ES-I3 (cell line): ENCODE measurements around the gene SCRN1.

Experiments
- H3K36me3 ChIP-seq: 2 replicates; pipeline ENCODE4 v1.6.1; 2013; ENCODE audit warnings: mild to moderate bottlenecking, low read length, control low read depth, moderate library complexity; ENCODE audit not compliant: insufficient read depth
- H3K4me1 ChIP-seq: 2 replicates; pipeline ENCODE4 v1.6.1; 2013; ENCODE audit warnings: mild to moderate bottlenecking, control low read depth, low read length; ENCODE audit not compliant: insufficient read depth
- H3K9ac ChIP-seq: 2 replicates; pipeline ENCODE4 v1.6.1; 2013; ENCODE audit warnings: low read depth, mild to moderate bottlenecking, low read length, moderate library complexity
- H3K9me3 ChIP-seq: 2 replicates; pipeline ENCODE4 v1.6.1; 2013; ENCODE audit warnings: mild to moderate bottlenecking, low read length, moderate library complexity; ENCODE audit not compliant: control insufficient read depth, insufficient read depth

SCRN1 gene

DNA sequence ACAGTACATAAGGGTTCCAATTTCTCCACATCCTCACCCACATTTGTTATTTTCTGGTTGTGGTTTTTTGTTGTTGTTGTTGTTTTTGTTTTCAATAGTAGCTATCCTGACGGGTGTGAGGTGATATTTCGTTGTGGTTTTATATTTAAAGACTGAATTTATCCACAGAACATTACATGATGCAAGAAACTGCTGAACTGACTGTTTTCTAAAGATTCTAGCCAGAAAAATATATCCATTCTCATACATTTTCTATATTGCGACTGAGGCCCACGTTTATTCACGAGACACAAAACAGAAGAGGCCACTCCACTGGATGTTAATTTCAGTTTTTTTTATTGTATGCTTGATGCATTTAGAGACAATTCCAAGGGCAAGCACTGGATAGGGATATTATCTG lies 69.8 kb downstream of the SCRN1 start:
- H3K9ac ChIP-seq: no peak overlapping the region
- H3K9me3 ChIP-seq: no peaks in the 10 kb centered on the region
- H3K36me3 ChIP-seq: peaks cover 25% of the 10 kb centered on the region; the same call in 1 of the 2 replicates
- H3K4me1 ChIP-seq: no peaks in the 10 kb centered on the region

DNA sequence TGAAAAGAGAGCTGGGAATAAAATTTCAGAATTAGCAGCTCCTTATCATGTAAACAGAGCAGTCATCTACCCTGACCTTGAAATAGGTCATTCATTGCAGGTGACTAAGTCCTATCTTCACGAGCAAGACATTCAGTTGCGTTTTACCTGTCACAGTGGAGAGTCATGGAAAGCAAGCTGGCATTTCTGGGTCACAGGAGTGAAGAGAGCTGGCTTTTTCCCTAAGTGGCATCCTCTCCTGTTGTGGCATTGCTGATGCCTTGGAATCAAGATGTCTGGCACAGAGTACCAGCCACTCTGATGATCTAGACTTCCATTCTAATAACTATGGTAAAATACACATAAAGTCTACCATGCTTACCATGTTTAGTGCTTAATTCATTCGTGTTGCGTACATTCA lies 70.8 kb downstream of the SCRN1 start:
- H3K4me1 ChIP-seq: no peaks in the 10 kb centered on the region
- no peak overlapping the region for H3K9ac ChIP-seq
- H3K36me3 ChIP-seq: peaks cover 22% of the 10 kb centered on the region; the same call in 1 of the 2 replicates
- no peaks in the 10 kb centered on the region for H3K9me3 ChIP-seq

DNA sequence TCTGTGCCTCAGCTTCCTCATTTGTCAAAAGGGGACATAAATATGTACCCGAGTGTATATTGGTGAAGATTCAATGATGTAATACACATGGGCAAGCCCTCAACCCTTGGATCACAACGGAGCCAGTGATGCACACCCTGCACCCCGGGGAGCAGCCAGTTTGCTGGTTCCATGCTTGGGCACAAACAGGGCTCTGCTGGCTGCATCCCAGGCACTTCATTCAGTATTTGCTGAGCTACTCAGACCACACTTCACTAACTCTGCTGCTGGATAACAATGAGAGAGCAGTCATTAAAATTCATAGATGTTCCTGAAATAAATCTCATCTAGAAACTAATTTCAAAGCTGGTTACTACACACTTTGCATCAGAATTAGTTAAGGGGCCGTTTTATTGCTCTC lies 72.0 kb downstream of the SCRN1 start:
- Histone ChIP-seq H3K9me3 (no peaks in the 10 kb centered on the region), H3K9ac (no peak overlapping the region), H3K36me3 (peaks cover 13% of the 10 kb centered on the region; the same call in 1 of the 2 replicates), H3K4me1 (no peaks in the 10 kb centered on the region)

DNA sequence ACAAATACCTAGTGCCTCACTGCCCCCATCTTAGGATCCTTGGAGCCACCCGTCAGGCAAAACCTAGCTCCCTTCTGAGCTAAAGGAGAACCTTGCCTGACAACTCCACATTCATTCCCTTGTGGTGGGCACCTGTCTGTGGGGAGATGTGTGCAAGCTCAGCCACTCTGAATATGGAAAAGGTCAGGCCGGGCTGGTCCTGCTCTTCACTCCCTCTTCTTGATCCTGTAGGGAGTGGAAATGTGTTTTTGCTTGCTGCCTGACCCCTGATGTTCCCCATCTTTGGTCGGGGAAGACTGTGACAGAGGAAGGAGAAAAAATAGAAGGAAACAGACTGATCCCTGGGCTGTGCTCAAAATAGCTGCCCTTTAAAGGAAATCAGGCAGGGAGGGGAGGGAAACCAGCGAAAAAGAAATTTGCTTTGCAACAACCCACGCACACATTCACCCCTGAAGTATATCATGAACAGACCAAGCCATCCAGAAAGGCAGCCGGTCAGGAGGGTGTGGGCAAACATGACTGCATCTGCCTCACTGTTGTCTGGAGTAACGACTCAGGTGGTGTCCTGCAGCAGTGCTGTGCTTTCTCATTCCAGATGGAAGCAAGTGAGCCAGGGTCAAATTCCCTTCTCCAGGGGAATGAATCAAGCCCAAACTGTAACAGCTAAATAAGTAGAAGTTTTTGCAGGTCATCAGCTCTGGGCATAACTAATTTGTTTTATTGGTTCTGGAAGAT lies 74.0 kb downstream of the SCRN1 start:
- Histone ChIP-seq H3K4me1 (no peaks in the 10 kb centered on the region), H3K9ac (no peak overlapping the region), H3K36me3 (peaks cover 8% of the 10 kb centered on the region; the same call in 1 of the 2 replicates), H3K9me3 (no peaks in the 10 kb centered on the region)

DNA sequence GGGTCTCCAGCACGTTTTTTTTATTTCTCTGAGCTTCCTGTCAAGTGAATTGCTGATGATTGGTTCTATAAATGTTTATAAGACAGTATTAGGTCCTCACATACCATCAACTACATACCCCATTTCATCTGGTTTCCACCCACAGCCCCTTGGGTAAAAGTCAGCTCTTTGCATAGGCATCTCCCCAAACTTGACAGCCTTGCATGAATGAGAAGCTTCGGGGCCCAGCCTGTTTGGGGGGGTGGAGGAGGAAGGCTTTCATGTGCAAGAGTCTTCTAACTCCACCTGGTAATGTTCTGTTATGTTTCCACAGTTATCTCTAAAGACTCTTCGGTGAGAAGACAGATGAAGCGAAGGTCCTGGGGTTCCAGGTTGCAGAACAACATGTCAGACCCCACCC lies 75.4 kb downstream of the SCRN1 start:
- H3K36me3 ChIP-seq: peaks cover 4% of the 10 kb centered on the region; the same call in 1 of the 2 replicates
- no peak overlapping the region for H3K9ac ChIP-seq
- H3K9me3 ChIP-seq: no peaks in the 10 kb centered on the region
- no peaks in the 10 kb centered on the region for H3K4me1 ChIP-seq

DNA sequence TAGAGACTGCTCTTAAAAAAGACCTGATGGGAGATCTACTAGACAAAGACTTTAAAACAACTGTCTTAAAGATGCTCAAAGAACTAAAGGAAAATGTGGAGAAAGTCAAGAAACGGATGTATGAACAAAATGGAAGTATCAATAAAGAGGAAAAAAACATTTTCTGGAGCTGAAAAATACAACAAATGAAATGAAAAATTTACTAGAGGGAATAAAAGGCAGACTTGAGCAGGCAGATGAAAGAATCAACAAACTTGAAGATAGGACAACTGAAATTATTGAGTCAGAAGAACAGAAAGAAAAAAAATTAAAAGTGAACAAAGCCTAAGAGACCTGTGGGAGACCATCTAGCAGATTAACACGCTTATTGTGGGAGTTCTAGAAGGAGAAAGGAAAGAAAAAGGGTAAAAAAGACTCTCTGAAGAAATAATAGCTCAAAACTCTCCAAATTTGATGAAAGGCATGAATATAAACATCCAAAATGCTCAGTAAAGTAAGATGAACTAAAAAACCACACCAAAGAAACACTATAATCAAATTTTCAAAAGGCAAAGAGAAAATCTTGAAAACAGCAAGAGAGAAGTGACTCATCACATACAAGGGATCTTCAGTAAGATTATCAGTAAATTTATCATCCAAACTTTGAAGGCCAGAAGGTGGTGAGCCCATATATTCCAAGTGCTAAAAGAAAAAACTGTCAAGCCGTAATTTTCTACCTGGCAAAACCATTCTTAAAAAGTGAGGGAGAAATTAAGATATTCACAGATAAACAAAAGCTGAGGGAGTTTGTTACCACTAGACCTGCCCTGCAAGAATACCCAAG lies 83.2 kb downstream of the SCRN1 start:
- Histone ChIP-seq H3K36me3 (no peaks in the 10 kb centered on the region; the same call in 1 of the 2 replicates), H3K9me3 (peaks cover 16% of the 10 kb centered on the region; the same call in 1 of the 2 replicates), H3K9ac (no peak overlapping the region), H3K4me1 (no peaks in the 10 kb centered on the region)

DNA sequence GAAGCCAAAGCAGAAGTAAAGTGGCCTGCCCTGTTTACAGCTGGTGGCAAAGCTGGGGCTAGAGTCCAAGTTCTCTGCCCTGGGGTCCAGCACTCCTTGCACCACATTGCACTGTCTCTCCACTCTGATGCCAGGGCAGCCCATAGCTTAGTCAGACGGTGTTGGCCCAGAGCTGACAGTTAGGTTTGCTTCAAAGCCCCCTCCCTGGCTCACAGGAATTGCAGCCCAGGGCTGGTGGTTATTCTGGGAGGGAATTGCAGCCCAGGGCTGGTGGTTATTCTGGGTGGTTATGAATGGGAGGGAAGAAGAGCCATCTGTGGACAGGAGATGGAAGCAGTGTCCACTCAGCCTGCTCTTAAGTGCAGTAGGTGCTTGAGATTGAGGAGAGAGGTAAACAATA lies 88.9 kb downstream of the SCRN1 start:
- no peaks in the 10 kb centered on the region; the same call in 1 of the 2 replicates for H3K36me3 ChIP-seq
- H3K4me1 ChIP-seq: no peaks in the 10 kb centered on the region
- peaks cover 13% of the 10 kb centered on the region; the same call in 1 of the 2 replicates for H3K9me3 ChIP-seq
- no peak overlapping the region for H3K9ac ChIP-seq

DNA sequence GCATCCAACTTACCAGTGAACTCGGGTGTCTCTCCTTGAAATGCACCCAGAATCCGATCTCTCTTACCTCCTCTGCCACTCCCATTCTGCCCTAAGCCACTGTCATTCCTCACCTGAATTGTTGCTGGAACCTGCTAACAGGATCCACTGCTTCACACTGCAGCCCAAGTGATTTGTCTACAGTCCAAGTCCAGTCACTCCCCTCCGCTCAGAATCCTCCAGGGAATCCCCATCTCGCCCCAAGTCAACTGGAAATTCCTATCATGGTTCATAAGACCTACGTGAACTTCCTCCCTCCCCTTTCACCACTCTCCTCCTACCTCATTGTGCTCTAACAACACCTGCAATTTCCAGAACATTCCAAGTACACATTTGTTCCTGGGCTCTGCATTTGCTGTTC lies 91.3 kb downstream of the SCRN1 start:
- no peaks in the 10 kb centered on the region; the same call in 1 of the 2 replicates for H3K36me3 ChIP-seq
- no peaks in the 10 kb centered on the region for H3K4me1 ChIP-seq
- H3K9ac ChIP-seq: no peak overlapping the region
- H3K9me3 ChIP-seq: peaks cover 6% of the 10 kb centered on the region; the same call in 1 of the 2 replicates

DNA sequence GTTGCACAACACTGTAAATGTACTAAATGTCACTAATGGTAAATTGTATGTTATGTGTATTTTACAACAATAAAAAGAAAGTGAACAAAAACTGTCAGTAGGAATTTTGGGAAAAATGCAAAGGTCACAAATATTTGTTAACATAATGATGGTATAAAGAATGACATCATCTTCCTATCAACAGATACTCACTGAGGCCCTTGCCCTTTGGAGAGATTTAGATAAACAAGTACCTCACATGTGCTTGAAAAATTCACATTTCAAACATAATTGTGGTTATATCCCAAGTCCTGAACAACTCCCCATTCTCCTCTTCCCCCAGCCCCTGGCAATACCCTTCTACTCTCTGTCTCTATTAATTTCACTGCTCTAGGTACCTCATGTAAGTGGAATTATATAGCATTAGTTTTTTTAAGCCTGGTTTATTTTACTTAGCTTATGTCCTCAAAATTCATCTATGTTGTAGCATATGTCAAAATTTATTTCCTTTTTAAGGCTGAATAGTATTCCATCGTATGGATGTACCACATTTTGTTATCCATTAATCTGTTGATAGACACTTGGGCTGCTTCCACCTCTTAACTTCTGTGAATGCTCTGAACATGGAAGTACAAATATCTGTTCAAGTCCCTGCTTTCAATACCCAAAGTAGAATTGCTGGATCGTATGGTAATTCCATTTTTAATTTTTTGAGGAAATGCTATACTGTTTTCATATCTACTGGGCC lies 92.8 kb downstream of the SCRN1 start:
- Histone ChIP-seq H3K9me3 (peaks cover 6% of the 10 kb centered on the region; the same call in 1 of the 2 replicates), H3K36me3 (no peaks in the 10 kb centered on the region; the same call in 1 of the 2 replicates), H3K9ac (no peak overlapping the region), H3K4me1 (no peaks in the 10 kb centered on the region)

DNA sequence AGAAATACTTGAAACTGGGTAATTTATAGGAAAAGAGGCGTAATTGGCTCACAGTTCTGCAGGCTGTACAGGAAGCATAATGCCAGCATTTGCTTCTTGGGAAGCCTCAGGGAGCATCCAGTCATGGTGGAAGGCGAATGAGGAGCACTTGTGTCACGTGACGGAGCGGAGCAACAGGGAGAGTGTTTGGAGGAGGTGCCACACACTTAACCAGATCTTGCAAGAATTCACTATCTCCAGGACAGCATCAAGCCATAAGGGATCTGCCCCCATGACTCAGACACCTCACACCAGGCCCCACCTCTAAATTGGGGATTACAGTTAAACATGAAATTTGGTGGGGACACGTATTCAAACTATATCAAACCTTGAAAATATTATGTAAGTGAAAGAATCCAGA lies 94.0 kb downstream of the SCRN1 start:
- peaks cover 6% of the 10 kb centered on the region; the same call in 1 of the 2 replicates for H3K9me3 ChIP-seq
- no peak overlapping the region for H3K9ac ChIP-seq
- no peaks in the 10 kb centered on the region; the same call in 1 of the 2 replicates for H3K36me3 ChIP-seq
- H3K4me1 ChIP-seq: no peaks in the 10 kb centered on the region

DNA sequence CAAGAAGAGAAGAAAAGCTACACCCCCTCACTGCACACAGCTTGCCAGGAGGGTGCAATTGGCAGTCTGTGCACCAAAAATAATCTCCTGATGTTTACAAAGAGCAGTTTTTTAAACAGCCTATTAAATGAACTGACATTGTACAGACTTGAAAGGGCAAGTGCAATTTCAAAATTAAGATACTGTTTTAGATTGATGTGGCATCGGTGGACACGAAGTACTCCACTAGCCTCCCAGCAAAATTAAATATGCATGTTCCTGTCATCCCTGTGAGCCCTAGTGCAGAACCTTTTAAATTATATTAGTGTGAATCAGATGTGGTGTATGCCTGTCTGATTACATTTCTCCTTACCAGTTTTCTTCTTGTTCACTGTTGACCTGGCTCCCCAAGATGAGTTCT lies 95.3 kb downstream of the SCRN1 start:
- no peaks in the 10 kb centered on the region for H3K4me1 ChIP-seq
- H3K36me3 ChIP-seq: no peaks in the 10 kb centered on the region; the same call in 1 of the 2 replicates
- H3K9me3 ChIP-seq: peaks cover 6% of the 10 kb centered on the region; the same call in 1 of the 2 replicates
- H3K9ac ChIP-seq: no peak overlapping the region

DNA sequence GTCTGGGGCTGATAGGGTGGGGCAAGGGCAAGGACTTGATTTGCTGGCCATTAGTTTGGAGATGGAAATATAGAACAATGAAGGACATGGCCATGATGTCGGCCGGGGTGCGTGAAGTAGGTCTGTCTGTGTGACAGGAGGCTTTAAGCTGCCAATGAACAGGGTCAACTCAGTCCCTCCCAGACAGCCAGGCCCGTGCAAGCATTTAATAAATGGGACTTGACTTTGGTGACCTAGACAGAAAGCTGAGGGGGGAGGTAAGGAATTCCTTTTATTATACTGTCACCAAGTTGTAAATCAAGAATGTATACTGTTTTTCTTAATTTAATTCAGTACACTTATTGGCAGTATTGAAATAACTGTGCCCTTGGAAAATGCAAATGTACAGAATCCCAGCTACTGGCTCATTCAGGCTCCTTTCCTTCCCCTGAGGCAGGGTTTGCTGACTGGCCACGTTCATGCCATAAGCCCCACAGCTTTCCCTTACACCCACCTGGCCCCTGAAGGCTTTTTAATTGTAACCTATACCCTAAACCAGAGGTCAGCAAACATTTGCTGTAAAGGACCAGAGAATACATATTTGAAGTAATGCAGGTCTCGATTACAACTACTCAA lies 96.1 kb downstream of the SCRN1 start:
- H3K4me1 ChIP-seq: no peaks in the 10 kb centered on the region

DNA sequence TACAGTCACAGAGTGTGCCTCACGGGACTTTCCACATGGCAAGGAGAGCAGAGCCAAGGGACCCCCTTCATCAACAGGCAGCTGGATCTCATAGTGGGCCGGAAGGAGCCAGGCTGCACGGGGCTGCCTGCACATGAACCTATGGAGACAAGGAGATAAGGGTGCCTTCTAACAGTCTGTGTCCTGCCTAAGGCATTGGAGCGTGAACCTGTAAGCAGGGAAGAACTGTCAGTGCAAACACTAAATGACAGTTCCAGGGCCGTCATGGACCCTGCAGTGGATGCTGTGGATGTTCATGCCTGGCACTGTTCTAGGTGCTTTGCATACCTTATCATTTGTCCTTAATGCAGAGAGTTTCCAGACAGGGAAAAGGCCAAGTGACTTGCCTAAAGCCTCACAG lies 97.4 kb downstream of the SCRN1 start:
- H3K9ac ChIP-seq: no peak overlapping the region
- no peaks in the 10 kb centered on the region for H3K4me1 ChIP-seq

More for the DNA sequence above, 96.1 kb downstream of the SCRN1 start:
- Histone ChIP-seq H3K9me3 (peaks cover 6% of the 10 kb centered on the region; the same call in 1 of the 2 replicates), H3K36me3 (no peaks in the 10 kb centered on the region; the same call in 1 of the 2 replicates), H3K9ac (no peak overlapping the region)

More for the DNA sequence above, 97.4 kb downstream of the SCRN1 start:
- Histone ChIP-seq H3K9me3 (peaks cover 6% of the 10 kb centered on the region; the same call in 1 of the 2 replicates), H3K36me3 (no peaks in the 10 kb centered on the region; the same call in 1 of the 2 replicates)
